T-cell (primary cell): ENCODE results near the gene ADAM12. TPM values are rescaled to one million over a fixed set of nuclear protein-coding genes. Genes with fewer than 3 reads are reported as not detected.

Experiments
- ATAC-seq, 4 experiments: fragments of 200-7000 bp in 3 of 4; fragments of 150-1000 bp in 1 of 4; cut with Tn5 transposase; replicated peaks in 1 of 4; 1 replicate in 3 of 4; 2 replicates in 1 of 4; pipeline ENCODE4 v1.10.0; 2021; ENCODE audit warnings: moderate library complexity in 3 of 4, mild to moderate bottlenecking in 2 of 4, moderate number of reproducible peaks in 1 of 4
- CTCF ChIA-PET, 2 donors: fragments of 300-600 bp; sonication (Branson Sonifier 250); formaldehyde crosslinking; loops; one replicate each; lab custom pipeline; 2022; ENCODE audit warnings: antibody characterized with exemption in 2 of 2; lab: Charles Lee
- POLR2A ChIA-PET, 2 donors: fragments of 300-600 bp; sonication (Branson Sonifier 250); formaldehyde crosslinking; loops; one replicate each; lab custom pipeline; 2022; ENCODE audit warnings: antibody characterized with exemption in 2 of 2; lab: Charles Lee
- DNase-seq, 35 experiments: peaks; one replicate each; pipeline versions ENCODE4 v3.0.0 to v3.0.0-alpha.2; 2013 to 2023
- H3K27ac ChIP-seq: one replicate; pipeline ENCODE4 v1.5.1; 2013; ENCODE audit warnings: low read length
- H3K27me3 ChIP-seq, 2 experiments: replicated peaks in 1 of 2; 1 replicate in 1 of 2; 2 replicates in 1 of 2; pipeline versions ENCODE4 v1.6.1 to v1.7.0; 2013; ENCODE audit warnings: low read length in 1 of 2, mixed read lengths in 1 of 2; ENCODE audit not compliant: control insufficient read depth in 2 of 2, insufficient read depth in 2 of 2; ENCODE audit errors: extremely low read depth in 1 of 2
- H3K36me3 ChIP-seq, 2 donors: 1 replicate in 1 of 2; 2 replicates in 1 of 2; pipeline versions ENCODE4 v1.6.1 to v1.7.0; 2013; ENCODE audit warnings: low read length in 1 of 2; ENCODE audit not compliant: control insufficient read depth in 2 of 2, insufficient read depth in 1 of 2; ENCODE audit errors: extremely low read depth in 1 of 2
- H3K4me1 ChIP-seq, 2 experiments: 1 replicate in 1 of 2; 2 replicates in 1 of 2; pipeline versions ENCODE4 v1.6.1 to v1.7.0; 2013; ENCODE audit warnings: low read length in 2 of 2, mixed read lengths in 1 of 2; ENCODE audit not compliant: insufficient read depth in 2 of 2, control insufficient read depth in 1 of 2; ENCODE audit errors: extremely low read depth in 1 of 2
- H3K4me3 ChIP-seq, 2 donors: 1 replicate in 1 of 2; 2 replicates in 1 of 2; pipeline versions ENCODE4 v1.5.1 to v1.7.0; 2013; ENCODE audit warnings: mild to moderate bottlenecking in 2 of 2, low read length in 1 of 2, moderate library complexity in 1 of 2; ENCODE audit not compliant: control insufficient read depth in 1 of 2; ENCODE audit errors: extremely low read depth in 1 of 2
- H3K9me3 ChIP-seq: 2 replicates; pipeline ENCODE4 v1.7.0; 2013
- H3K27ac Mint-ChIP-seq, 2 donors: one replicate each; pipeline ENCODE4 v1.8.0; 2020 to 2021; ENCODE audit warnings: mild to moderate bottlenecking in 2 of 2, mixed read lengths in 2 of 2
- H3K27me3 Mint-ChIP-seq, 2 donors: one replicate each; pipeline ENCODE4 v1.8.0; 2021 to 2022; ENCODE audit warnings: mixed read lengths in 2 of 2
- H3K36me3 Mint-ChIP-seq: one replicate; pipeline ENCODE4 v1.8.0; 2021; ENCODE audit warnings: mixed read lengths
- H3K4me1 Mint-ChIP-seq, 3 donors: one replicate each; pipeline ENCODE4 v1.8.0; 2020 to 2022; ENCODE audit warnings: mixed read lengths in 3 of 3, mild to moderate bottlenecking in 1 of 3
- H3K4me3 Mint-ChIP-seq, 3 donors: one replicate each; pipeline ENCODE4 v1.8.0; 2020 to 2022; ENCODE audit warnings: mild to moderate bottlenecking in 3 of 3, mixed read lengths in 3 of 3, moderate library complexity in 3 of 3
- H3K9me3 Mint-ChIP-seq, 3 donors: one replicate each; pipeline ENCODE4 v1.8.0; 2020 to 2022; ENCODE audit warnings: mixed read lengths in 3 of 3
- WGBS: methylation state at CpG from one replicate; pipeline ENCODE4 v1.1.5; 2013; ENCODE audit warnings: missing lambda C conversion rate; ENCODE audit not compliant: insufficient coverage; 5-methylcytosine and 5-hydroxymethylcytosine counted together
- total RNA-seq, 35 experiments: library from RNA in 6 of 35; stranded (reverse) in 6 of 35; fragments of 120-200 nt in 1 of 35; gene quantifications; one replicate each; pipeline versions ENCODE4 v1.2.1 to v1.2.4 and lab custom pipeline; 2013 to 2026

The ADAM12 gene
- total RNA-seq, 5 donors from 2014 or later (not counting 1 experiment from before 2014, with no cell fraction given): 0.35 to 5.7 (median 1.2) TPM

DNA sequence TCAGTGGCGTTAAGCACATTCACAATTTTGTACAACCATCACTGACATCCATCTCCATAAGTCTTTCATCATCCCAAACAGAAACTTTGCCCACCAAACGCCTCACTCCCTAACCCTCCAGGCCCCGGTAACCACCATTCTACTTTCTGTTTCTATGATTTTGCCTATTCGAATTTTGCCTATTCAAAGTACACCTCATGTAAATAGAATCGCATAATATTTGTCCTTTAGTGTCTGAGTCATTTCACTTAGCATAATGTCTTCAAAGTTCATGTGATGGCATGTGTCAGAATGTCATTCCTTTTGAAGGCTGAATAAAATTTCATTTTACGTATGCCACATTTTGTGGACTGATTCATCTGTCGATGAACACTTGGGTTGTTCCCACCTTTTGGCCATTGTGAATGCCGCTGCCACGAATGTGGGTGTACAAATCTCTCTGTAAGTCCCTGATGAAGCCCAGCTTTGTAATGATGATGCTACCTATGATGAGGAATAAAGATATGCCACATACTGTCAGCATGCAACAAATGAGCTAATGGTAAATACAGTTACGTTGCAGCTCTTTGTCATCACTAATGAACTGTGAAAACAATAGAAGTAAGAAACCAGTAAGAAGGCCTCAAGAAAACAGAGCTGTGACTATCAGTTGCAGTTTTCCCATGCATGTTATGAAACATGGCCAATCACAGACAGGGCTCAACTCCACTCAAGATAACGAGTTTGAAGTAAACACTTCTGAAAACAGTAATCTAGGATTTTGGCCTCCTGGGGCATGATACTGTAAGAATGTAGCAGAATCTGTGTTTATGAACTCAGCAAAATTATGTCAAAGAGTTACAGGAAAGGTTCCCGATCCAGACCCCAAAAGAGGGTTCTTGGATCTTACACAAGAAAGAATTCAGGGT, 120.0 kb downstream of the ADAM12 start:
- H3K4me3 ChIP-seq: no peak overlapping the region
- Mint-ChIP-seq H3K9me3 (peaks cover 0 to 15% (median 3%) of the 10 kb centered on the region in 3 donors), H3K36me3 (no peaks in the 10 kb centered on the region), H3K4me3 (no peak overlapping the region), H3K27ac (no peak overlapping the region), H3K27me3 (no peaks in the 10 kb centered on the region), H3K4me1 (no peaks in the 10 kb centered on the region)
- WGBS: 68% methylated on average over 9 of the region's 12 CpGs
- ATAC-seq: no peak
- no peaks in the 10 kb centered on the region for H3K9me3 ChIP-seq
- H3K4me1 ChIP-seq: no peaks in the 10 kb centered on the region
- no peak for DNase-seq
- POLR2A ChIA-PET: no interaction called here
- H3K36me3 ChIP-seq: no peaks in the 10 kb centered on the region
- no peak overlapping the region for H3K27ac ChIP-seq
- no peaks in the 10 kb centered on the region for H3K27me3 ChIP-seq
- CTCF ChIA-PET: no interaction called here

DNA sequence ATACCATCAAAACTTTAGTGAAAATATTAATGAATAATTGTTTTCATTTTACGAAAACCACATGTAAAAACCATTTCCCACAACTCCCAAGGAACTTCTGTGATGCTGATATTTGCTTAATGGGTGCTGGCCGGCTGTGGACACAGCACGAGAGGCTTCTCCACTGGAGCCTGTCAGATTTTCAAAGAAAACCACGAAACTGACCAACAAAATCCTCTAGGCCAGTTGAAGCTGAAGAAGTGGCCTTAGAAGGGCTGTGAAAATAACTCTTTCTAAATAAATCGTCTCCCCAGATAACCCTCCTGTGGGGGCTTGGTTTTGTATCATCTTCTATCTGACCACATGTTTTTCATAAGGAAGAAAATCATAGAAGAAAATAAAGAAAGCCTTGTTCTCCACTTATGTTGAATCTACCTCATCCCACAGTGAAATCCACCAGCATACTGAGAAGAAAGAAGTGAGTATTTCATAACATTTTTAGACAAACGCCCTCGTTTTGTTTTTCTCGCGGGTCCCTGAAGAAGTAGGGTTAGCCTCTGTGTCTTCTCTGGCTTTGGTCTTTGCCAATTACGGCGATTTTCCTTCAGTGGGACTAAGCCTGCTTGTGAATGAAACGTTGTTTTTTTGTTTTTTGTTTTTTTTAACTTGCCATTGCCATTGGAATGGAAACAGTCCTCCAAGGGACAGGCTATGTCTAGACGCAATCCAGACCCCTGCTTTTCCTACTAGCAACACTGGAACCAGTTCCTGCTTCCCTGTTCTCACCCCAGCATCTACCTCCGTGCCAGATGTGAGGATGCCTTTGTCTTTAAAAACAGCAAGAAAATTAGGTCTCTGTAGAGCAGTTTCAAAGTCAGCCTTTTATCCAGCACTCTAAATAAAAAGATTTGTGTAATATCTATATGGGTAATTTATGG, 123.9 kb downstream of the ADAM12 start:
- H3K27ac ChIP-seq: no peak overlapping the region
- no peaks in the 10 kb centered on the region for H3K4me1 ChIP-seq
- Mint-ChIP-seq H3K4me3 (no peak overlapping the region), H3K4me1 (no peaks in the 10 kb centered on the region), H3K9me3 (peaks cover 0 to 11% (median 3%) of the 10 kb centered on the region in 3 donors), H3K27ac (no peak overlapping the region), H3K27me3 (no peaks in the 10 kb centered on the region), H3K36me3 (no peaks in the 10 kb centered on the region)
- no peaks in the 10 kb centered on the region for H3K27me3 ChIP-seq
- no peak for DNase-seq
- ChIA-PET POLR2A (no interaction called here), CTCF (no interaction called here)
- H3K36me3 ChIP-seq: no peaks in the 10 kb centered on the region
- no peak overlapping the region for H3K4me3 ChIP-seq
- ATAC-seq: no peak
- no peaks in the 10 kb centered on the region for H3K9me3 ChIP-seq
- 82% methylated on average over 6 of the region's 14 CpGs for whole genome bisulfite sequencing

- CTCF ChIA-PET: interaction anchor here in 1 of 2 donors (0.6 kb wide), 1 partner anchor 133 kb away, joined by 3 read pairs; no protein-coding TSS in a partner anchor
- no peak overlapping the region for H3K27ac Mint-ChIP-seq
Measured at GRCh38 chr10:126263006-126263676, 125.1 kb downstream of the ADAM12 start.

DNA sequence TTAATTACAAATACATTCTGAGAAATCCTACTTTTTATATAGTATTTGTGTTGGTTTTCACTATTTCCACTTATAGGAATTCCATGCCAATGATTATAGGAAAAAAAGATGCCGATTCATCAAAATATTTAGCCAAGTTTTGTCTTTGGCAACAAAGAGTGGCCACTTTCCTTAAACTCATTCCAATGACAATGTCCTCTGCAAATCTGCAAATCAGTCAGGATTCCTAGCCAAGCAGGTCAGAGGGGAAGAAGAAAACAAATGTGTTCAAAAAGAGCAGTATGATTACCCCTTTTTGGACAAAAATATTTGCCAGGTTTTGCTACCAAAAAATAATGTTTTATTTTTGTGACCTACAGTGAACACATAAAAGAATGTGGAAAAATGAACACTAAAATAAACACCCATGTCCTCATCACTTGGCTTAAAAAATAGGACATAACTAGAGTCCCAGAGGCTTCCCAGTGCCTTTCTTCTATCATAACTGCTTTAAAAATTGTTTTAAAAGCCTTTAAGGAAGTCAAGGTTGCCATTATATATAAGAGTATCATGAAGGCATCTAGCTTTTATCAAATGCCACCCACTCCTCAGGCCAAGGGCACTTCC, 125.9 kb downstream of the ADAM12 start:
- no CpG with 5 or more reads among the region's 1 CpG for WGBS
- Histone ChIP-seq H3K4me1 (no peaks in the 10 kb centered on the region), H3K27me3 (no peaks in the 10 kb centered on the region), H3K36me3 (no peaks in the 10 kb centered on the region), H3K9me3 (no peaks in the 10 kb centered on the region), H3K27ac (no peak overlapping the region), H3K4me3 (no peak overlapping the region)
- H3K27ac Mint-ChIP-seq: no peak overlapping the region
- no peaks in the 10 kb centered on the region for H3K4me1 Mint-ChIP-seq
- H3K36me3 Mint-ChIP-seq: no peaks in the 10 kb centered on the region
- DNase-seq: no peak
- ChIA-PET POLR2A (no interaction called here), CTCF (no interaction called here)
- peaks cover 0 to 7% (median 3%) of the 10 kb centered on the region in 3 donors for H3K9me3 Mint-ChIP-seq
- H3K4me3 Mint-ChIP-seq: no peak overlapping the region
- H3K27me3 Mint-ChIP-seq: peaks cover 0 to 3% of the 10 kb centered on the region in 2 donors
- ATAC-seq: no peak

More at GRCh38 chr10:126263006-126263676, 125.1 kb downstream of the ADAM12 start:
- no peaks in the 10 kb centered on the region for H3K4me1 ChIP-seq
- H3K4me1 Mint-ChIP-seq: no peaks in the 10 kb centered on the region
- ATAC-seq: no peak
- H3K27me3 Mint-ChIP-seq: peaks cover 0 to 3% of the 10 kb centered on the region in 2 donors
- POLR2A ChIA-PET: no interaction called here
- H3K27ac ChIP-seq: no peak overlapping the region
- H3K9me3 Mint-ChIP-seq: peaks cover 0 to 7% (median 3%) of the 10 kb centered on the region in 3 donors
- H3K36me3 ChIP-seq: no peaks in the 10 kb centered on the region
- H3K9me3 ChIP-seq: no peaks in the 10 kb centered on the region
- no peak for DNase-seq
- H3K4me3 Mint-ChIP-seq: no peak overlapping the region
- 74% methylated on average over 2 of the region's 4 CpGs for WGBS
- no peaks in the 10 kb centered on the region for H3K27me3 ChIP-seq
- no peak overlapping the region for H3K4me3 ChIP-seq
- H3K36me3 Mint-ChIP-seq: no peaks in the 10 kb centered on the region

DNA sequence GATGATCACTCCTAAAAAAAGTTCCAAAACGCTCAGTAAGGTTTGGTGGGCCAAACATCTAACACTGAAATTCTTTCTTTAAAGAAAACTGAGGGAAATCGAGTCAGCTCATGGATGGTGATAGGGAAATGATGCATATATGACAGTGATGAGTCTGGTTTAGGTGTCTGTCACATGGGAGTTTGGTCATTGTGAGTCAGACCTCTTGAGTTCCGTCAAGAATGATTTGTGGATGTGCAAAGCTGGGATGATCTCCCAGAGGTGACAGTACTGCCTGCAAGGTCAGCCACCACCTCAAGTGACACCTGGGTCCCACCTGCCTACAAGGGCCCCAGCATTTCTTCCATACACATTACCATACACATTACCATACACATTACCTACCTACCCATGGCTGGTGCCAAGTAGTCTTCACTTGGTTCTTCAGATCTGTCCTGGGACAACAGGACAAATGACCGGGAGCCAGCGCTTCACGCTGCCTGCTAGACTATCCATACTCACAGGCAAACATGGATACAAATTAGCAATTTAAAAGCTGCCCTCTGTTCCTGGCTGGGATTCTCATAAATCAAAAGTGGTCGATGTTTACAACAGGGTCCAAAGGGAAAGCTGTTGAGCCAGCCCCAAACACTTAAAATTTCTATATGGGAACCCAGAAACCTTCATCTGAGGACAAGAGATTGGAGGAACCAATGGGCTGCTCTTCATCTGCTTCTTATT, 128.4 kb downstream of the ADAM12 start:
- ChIA-PET CTCF (no interaction called here), POLR2A (no interaction called here)
- Mint-ChIP-seq H3K9me3 (no peaks in the 10 kb centered on the region), H3K4me3 (no peak overlapping the region), H3K4me1 (no peaks in the 10 kb centered on the region), H3K27me3 (peaks cover 0 to 3% of the 10 kb centered on the region in 2 donors), H3K27ac (no peak overlapping the region), H3K36me3 (no peaks in the 10 kb centered on the region)
- Histone ChIP-seq H3K27ac (no peak overlapping the region), H3K27me3 (peaks cover 0 to 3% of the 10 kb centered on the region in 2 experiments), H3K36me3 (no peaks in the 10 kb centered on the region), H3K4me1 (no peaks in the 10 kb centered on the region), H3K9me3 (no peaks in the 10 kb centered on the region), H3K4me3 (no peak overlapping the region)
- ATAC-seq: no peak
- no CpG with 5 or more reads among the region's 7 CpGs for WGBS
- no peak for DNase-seq
